IMR-90 (cell line): ENCODE measurements around the gene PPM1F. TPM values are rescaled to one million over a fixed set of nuclear protein-coding genes. Genes with fewer than 3 reads are reported as not detected.

ENCODE experiments used
- ATAC-seq: fragments of 200-7000 bp; cut with Tn5 transposase; 2 replicates; pipeline ENCODE4 v1.9.1; 2020; ENCODE audit warnings: low read depth, mild to moderate bottlenecking, moderate library complexity
- BruUV-seq: library from RNA; stranded (reverse); fragments of 400-500 nt; replicated peaks from 2 replicates; lab custom pipeline; 2021; lab: Mats Ljungman, UMichigan
- CTCF ChIA-PET: fragments of 300-600 bp; formaldehyde crosslinking; extraction: SDS; loops from one replicate; lab custom pipeline; 2021; ENCODE audit warnings: antibody characterized with exemption; lab: Yijun Ruan, JAX
- POLR2A ChIA-PET: fragments of 300-600 bp; sonication (Branson Sonifier 250); formaldehyde crosslinking; loops from one replicate; lab custom pipeline; 2022; ENCODE audit warnings: antibody characterized with exemption; ENCODE audit not compliant: unreplicated experiment; lab: Charles Lee
- DNase-seq: peaks from one replicate; pipeline ENCODE4 v3.0.0; 2013
- H2AFZ ChIP-seq: replicated peaks from 2 replicates; pipeline ENCODE3; 2013; ENCODE audit warnings: low read length, mild to moderate bottlenecking; ENCODE audit not compliant: poor library complexity
- H2AK5ac ChIP-seq: 2 replicates; pipeline ENCODE4 v1.6.1; 2013; ENCODE audit warnings: low read depth, low read length, inconsistent platforms
- H2AK9ac ChIP-seq: replicated peaks from 2 replicates; pipeline ENCODE3; 2013; ENCODE audit warnings: mild to moderate bottlenecking, low read depth, low read length, moderate library complexity; ENCODE audit not compliant: poor library complexity
- H2BK120ac ChIP-seq: 2 replicates; pipeline ENCODE4 v1.6.1; 2013; ENCODE audit warnings: low read depth, low read length, inconsistent platforms
- H2BK15ac ChIP-seq: 3 replicates; pipeline ENCODE4 v1.6.1; 2013; ENCODE audit warnings: low read depth, low read length, inconsistent platforms
- H2BK20ac ChIP-seq: 2 replicates; pipeline ENCODE4 v1.6.1; 2013; ENCODE audit warnings: low read depth, mild to moderate bottlenecking, inconsistent platforms, low read length, moderate library complexity
- H2BK5ac ChIP-seq: 2 replicates; pipeline ENCODE4 v1.6.1; 2013; ENCODE audit warnings: mild to moderate bottlenecking, low read depth, low read length, inconsistent platforms; ENCODE audit not compliant: poor library complexity, severe bottlenecking
- H3K14ac ChIP-seq: replicated peaks from 2 replicates; pipeline ENCODE4 v1.6.1; 2013; ENCODE audit warnings: low read depth, low read length, inconsistent platforms
- H3K18ac ChIP-seq: 2 replicates; pipeline ENCODE4 v1.6.1; 2013; ENCODE audit warnings: low read depth, low read length, control low read depth
- H3K23ac ChIP-seq: 2 replicates; pipeline ENCODE4 v1.6.1; 2013; ENCODE audit warnings: low read depth, low read length, inconsistent platforms
- H3K27ac ChIP-seq: 2 replicates; pipeline ENCODE4 v1.5.1; 2013; ENCODE audit warnings: mild to moderate bottlenecking, control low read depth, low read length; ENCODE audit not compliant: insufficient read depth
- H3K27me3 ChIP-seq: 2 replicates; pipeline ENCODE4 v1.6.1; 2013; ENCODE audit warnings: low read length; ENCODE audit not compliant: control insufficient read depth, insufficient read depth
- H3K36me3 ChIP-seq: 2 replicates; pipeline ENCODE4 v1.6.1; 2013; ENCODE audit warnings: low read length, mixed read lengths; ENCODE audit not compliant: control insufficient read depth, insufficient read depth
- H3K4ac ChIP-seq: 2 replicates; pipeline ENCODE4 v1.6.1; 2013; ENCODE audit warnings: low read depth, low read length, inconsistent platforms
- H3K4me1 ChIP-seq: 2 replicates; pipeline ENCODE4 v1.6.1; 2013; ENCODE audit warnings: low read length, mixed read lengths; ENCODE audit not compliant: control insufficient read depth, insufficient read depth
- H3K4me2 ChIP-seq: 2 replicates; pipeline ENCODE4 v1.6.1; 2013; ENCODE audit warnings: low read depth, mild to moderate bottlenecking, control low read depth, low read length, moderate library complexity
- H3K4me3 ChIP-seq: 2 replicates; pipeline ENCODE4 v1.5.1; 2013; ENCODE audit warnings: low read depth, mild to moderate bottlenecking, control low read depth, low read length, moderate library complexity; ENCODE audit not compliant: insufficient read depth
- H3K56ac ChIP-seq: 2 replicates; pipeline ENCODE4 v1.6.1; 2013; ENCODE audit warnings: low read length, inconsistent platforms; ENCODE audit not compliant: insufficient read depth; ENCODE audit errors: extremely low read depth
- H3K79me1 ChIP-seq, 2 experiments: 2 replicates each; pipeline ENCODE4 v1.6.1; 2013; ENCODE audit warnings: low read length in 2 of 2, inconsistent platforms in 1 of 2, low read depth in 1 of 2
- H3K9ac ChIP-seq: 2 replicates; pipeline ENCODE4 v1.6.1; 2013; ENCODE audit warnings: low read depth, low read length, control low read depth
- H3K9me1 ChIP-seq: 2 replicates; pipeline ENCODE4 v1.6.1; 2013; ENCODE audit warnings: low read length, inconsistent platforms; ENCODE audit not compliant: insufficient read depth
- H3K9me3 ChIP-seq: 2 replicates; pipeline ENCODE4 v1.6.1; 2013; ENCODE audit warnings: low read length; ENCODE audit not compliant: control insufficient read depth, insufficient read depth
- H4K20me1 ChIP-seq: 2 replicates; pipeline ENCODE4 v1.6.1; 2013; ENCODE audit warnings: low read length, inconsistent platforms; ENCODE audit not compliant: insufficient read depth
- H4K5ac ChIP-seq: 2 replicates; pipeline ENCODE4 v1.6.1; 2013; ENCODE audit warnings: mild to moderate bottlenecking, low read depth, low read length, control low read depth
- H4K8ac ChIP-seq, 2 experiments: 2 replicates each; pipeline ENCODE4 v1.6.1; 2013; ENCODE audit warnings: low read depth in 2 of 2, low read length in 2 of 2, control low read depth in 1 of 2, inconsistent platforms in 1 of 2
- H4K91ac ChIP-seq: 2 replicates; pipeline ENCODE4 v1.6.1; 2013; ENCODE audit warnings: low read depth, low read length, inconsistent platforms; ENCODE audit not compliant: insufficient read depth
- BHLHE40 ChIP-seq: fragments of 150-350 bp; IDR thresholded peaks from 2 replicates; pipeline ENCODE4 v1.6.1; 2016; ENCODE audit warnings: mild to moderate bottlenecking, low read depth, low read length
- CHD1 ChIP-seq: IDR thresholded peaks from 2 replicates; pipeline ENCODE4 v1.6.1; 2012; ENCODE audit warnings: low read depth, low read length, improper control_type of control experiment
- CTCF ChIP-seq: conservative IDR thresholded peaks from 2 replicates; pipeline ENCODE4 v1.5.1; 2012; ENCODE audit warnings: mild to moderate bottlenecking, low read depth, low read length, improper control_type of control experiment
- FOS ChIP-seq: fragments of 150-350 bp; IDR thresholded peaks from 2 replicates; pipeline ENCODE4 v1.6.1; 2016; ENCODE audit warnings: low read depth, low read length
- MAFK ChIP-seq: IDR thresholded peaks from 2 replicates; pipeline ENCODE4 v1.6.1; 2012; ENCODE audit warnings: low read depth, low read length, improper control_type of control experiment
- MAZ ChIP-seq: IDR thresholded peaks from 2 replicates; pipeline ENCODE4 v1.6.1; 2012; ENCODE audit warnings: low read depth, mild to moderate bottlenecking, low read length, improper control_type of control experiment, moderate library complexity, borderline replicate concordance
- MXI1 ChIP-seq: IDR thresholded peaks from 2 replicates; pipeline ENCODE4 v1.6.1; 2012; ENCODE audit warnings: low read depth, mild to moderate bottlenecking, low read length, moderate library complexity, borderline replicate concordance
- NFE2L2 ChIP-seq: fragments of 150-350 bp; IDR thresholded peaks from 2 replicates; pipeline ENCODE4 v1.6.1; 2016; ENCODE audit warnings: low read depth, mild to moderate bottlenecking, low read length
- RCOR1 ChIP-seq: IDR thresholded peaks from 2 replicates; pipeline ENCODE4 v1.6.1; 2012; ENCODE audit warnings: mild to moderate bottlenecking, low read length, improper control_type of control experiment; ENCODE audit not compliant: insufficient replicate concordance
- RFX5 ChIP-seq: IDR thresholded peaks from 2 replicates; pipeline ENCODE4 v1.8.0; 2012; ENCODE audit warnings: low read depth, mild to moderate bottlenecking, low read length, moderate library complexity
- SMC3 ChIP-seq: fragments of 150-350 bp; IDR thresholded peaks from 2 replicates; pipeline ENCODE4 v1.6.1; 2016; ENCODE audit warnings: low read depth, mild to moderate bottlenecking, antibody characterized with exemption, low read length, moderate library complexity
- WGBS, 2 experiments: methylation state at CpG; one replicate each; pipeline versions ENCODE4 v1.1.5 to v1.1.7; 2013; ENCODE audit warnings: missing lambda C conversion rate in 2 of 2; ENCODE audit not compliant: insufficient read length in 1 of 2; ENCODE audit errors: extremely low coverage in 2 of 2; 5-methylcytosine and 5-hydroxymethylcytosine counted together
- dilution Hi-C: fragments of 300-500 bp; cut with HindIII; formaldehyde crosslinking; loops from one replicate; pipeline ENCODE4 v1.14.3; 2018; ENCODE audit warnings: low sequenced_read_pairs; ENCODE audit not compliant: unreplicated experiment
- in situ Hi-C: fragments of 300-500 bp; cut with MboI; formaldehyde crosslinking; loops from 3 replicates; pipeline ENCODE4 v1.14.3; 2019; ENCODE audit warnings: low sequenced_read_pairs, inconsistent platforms, mixed read lengths
- intact Hi-C: fragments of 100-400 bp; cut with micrococcal nuclease; formaldehyde crosslinking; loops from 2 replicates; pipeline ENCODE4 v1.10.0; 2022
- polyA plus RNA-seq, 3 experiments: library from polyadenylated mRNA; depleted of rRNA; stranded (reverse); fragments of >200 nt; gene quantifications; 2 replicates each; pipeline ENCODE4 v1.2.3, GENCODE V29; 2012; ENCODE audit warnings: low replicate concordance in 1 of 3
- total RNA-seq: library from RNA; depleted of rRNA; stranded (reverse); fragments of >200 nt; gene quantifications from 2 replicates; pipeline ENCODE4 v1.2.3, GENCODE V29; 2012
- TF ChIP-seq, protein P1 (sequence below): fragments of 150-350 bp; IDR thresholded peaks from 2 replicates; pipeline ENCODE4 v1.6.1; 2017; ENCODE audit warnings: mild to moderate bottlenecking, antibody characterized with exemption, low read length, low read depth

Gene PPM1F
- total and polyA plus RNA-seq, 2 of the 4 experiments (the other 2 are of a cell fraction) = 20.8 to 30.3 TPM

GRCh38 chr22:21982338-21982965 is 29.8 kb upstream of the PPM1F start, which contains the start of gene TOP3B (continued):
- TF ChIP-seq CTCF (no peak), FOS (no peak)

DNA sequence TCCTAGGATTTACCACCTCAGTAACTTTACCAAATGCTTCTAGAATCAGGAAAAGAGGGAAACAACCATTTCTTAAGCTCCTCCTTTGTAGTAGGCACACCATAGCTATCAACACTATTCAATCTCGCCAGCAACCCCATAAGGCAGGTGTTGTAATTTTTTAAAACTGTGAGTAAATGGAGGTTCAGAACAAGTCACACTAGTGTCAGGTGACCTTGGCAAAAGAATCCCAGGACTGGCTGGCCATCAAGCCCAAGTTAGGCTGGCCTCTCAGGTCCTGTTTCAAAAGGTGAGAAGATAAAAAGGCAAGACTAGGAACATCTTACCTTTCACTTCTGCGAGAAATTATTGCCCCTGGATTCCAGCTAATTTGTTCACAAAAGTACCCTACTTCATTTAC is 29.2 kb upstream of the PPM1F start:
- Histone ChIP-seq H3K9me3 (no peaks in the 10 kb centered on the region), H3K9me1 (peaks cover 9% of the 10 kb centered on the region), H2BK5ac (no peak overlapping the region), H3K4me1 (peaks cover 2% of the 10 kb centered on the region; the same call in 1 of the 2 replicates), H3K23ac (no peak overlapping the region), H2BK20ac (no peak overlapping the region), H3K9ac (peak overlapping the region; percentile 84), H3K4ac (no peak overlapping the region), H4K5ac (peak overlapping the region; percentile 43; the same call in 1 of the 2 replicates), H3K4me3 (peak overlapping the region; percentile 86), H3K14ac (no peak overlapping the region), H2AFZ (no peak overlapping the region), H4K91ac (no peak overlapping the region), H3K36me3 (peaks cover 9% of the 10 kb centered on the region), H2AK5ac (no peak overlapping the region), H2BK120ac (no peak overlapping the region), H3K79me1 (peaks cover 30 to 49% of the 10 kb centered on the region in 2 experiments), H4K20me1 (peaks cover 19% of the 10 kb centered on the region; the same call in 1 of the 2 replicates), H3K27me3 (no peaks in the 10 kb centered on the region), H3K4me2 (peak overlapping the region; percentile 84), H2AK9ac (peak overlapping the region; percentile 93), H4K8ac (peak overlapping the region in 1 of 2 experiments; percentile 61; a peak in 1 of 4 replicates), H3K56ac (no peak overlapping the region), H3K27ac (peak overlapping the region; percentile 75; the same call in 1 of the 2 replicates), H2BK15ac (no peak overlapping the region), H3K18ac (no peak overlapping the region)
- WGBS, 2 experiments = no CpG with 5 or more reads among the region's 2 CpGs
- no peak for DNase-seq
- intact Hi-C loops (loop anchor here (10.0 kb wide), 1 partner anchor 173 kb away; no protein-coding TSS in a partner anchor), in situ Hi-C loops (no loop called here), dilution Hi-C loops (no loop called here)
- ChIA-PET CTCF (interaction anchor here (1.7 kb wide), 1 partner anchor 10 kb away, joined by 7 read pairs; no protein-coding TSS in a partner anchor), POLR2A (no interaction called here)
- no peak for ATAC-seq
- BruUV-seq = no TSS peak
- TF ChIP-seq RCOR1 (no peak), NFE2L2 (no peak), BHLHE40 (no peak), MAZ (no peak), SMC3 (no peak), CHD1 (no peak), FOS (no peak), RFX5 (no peak), MXI1 (no peak), MAFK (no peak)
- TF ChIP-seq, protein P1, sequence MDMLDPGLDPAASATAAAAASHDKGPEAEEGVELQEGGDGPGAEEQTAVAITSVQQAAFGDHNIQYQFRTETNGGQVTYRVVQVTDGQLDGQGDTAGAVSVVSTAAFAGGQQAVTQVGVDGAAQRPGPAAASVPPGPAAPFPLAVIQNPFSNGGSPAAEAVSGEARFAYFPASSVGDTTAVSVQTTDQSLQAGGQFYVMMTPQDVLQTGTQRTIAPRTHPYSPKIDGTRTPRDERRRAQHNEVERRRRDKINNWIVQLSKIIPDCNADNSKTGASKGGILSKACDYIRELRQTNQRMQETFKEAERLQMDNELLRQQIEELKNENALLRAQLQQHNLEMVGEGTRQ = no peak
